Right ventricle myocardium superior (tissue), 1 donor: ENCODE results near the gene TRAF3. TPM values are rescaled to one million over a fixed set of nuclear protein-coding genes. Genes with fewer than 3 reads are reported as not detected.
A peak's percentile ranks its signal among the peaks of the same experiment; 100 is the strongest.
"Not testable (repeated sequence)": the region's sequence is repeated elsewhere in the genome, so short reads cannot be mapped to it uniquely, and the experiment has no call there.

Source experiments
- ATAC-seq: fragments of 200-7000 bp; cut with Tn5 transposase; one replicate; pipeline ENCODE4 v1.9.1; 2020; ENCODE audit warnings: mild to moderate bottlenecking; ENCODE audit not compliant: poor library complexity
- DNase-seq: peaks from one replicate; pipeline ENCODE4 v3.0.0-alpha.2; 2020
- intact Hi-C: fragments of 100-400 bp; cut with DNase I; formaldehyde crosslinking; loops from one replicate; pipeline ENCODE4 v1.11.2; 2022
- total RNA-seq: library from RNA; stranded (reverse); fragmentation: NEBNext Ultra II Directional; extraction: Animal tissue kit (Norgen Biotek cat#: 25700); gene quantifications from one replicate; pipeline ENCODE4 v1.2.1, GENCODE V29; 2021
- donor health status: DM: no; HTN: yes; CAD: no; lungs with severe emphysema.

The TRAF3 gene
- total RNA-seq, 1 donor from 2014 or later = 9.8 TPM

DNA sequence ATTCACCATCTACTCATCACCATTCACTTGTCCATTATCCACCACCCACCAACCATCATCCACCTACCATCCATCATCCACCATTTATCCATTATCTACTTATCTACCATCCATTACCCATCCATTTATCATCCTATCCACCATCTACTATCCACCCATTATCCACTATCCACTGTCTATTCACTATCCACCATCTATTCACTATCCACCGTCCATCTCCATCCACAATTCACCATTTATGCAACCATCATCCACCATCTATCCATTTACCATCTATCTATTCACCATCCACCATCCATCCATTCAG, 143.7 kb downstream of the TRAF3 start:
- intact Hi-C loops = loop anchor here (5.0 kb wide), 2 partner anchors 144 to 229 kb away; partner anchors contain the start of gene TRAF3
- DNase-seq (no peak), ATAC-seq (no peak)

DNA sequence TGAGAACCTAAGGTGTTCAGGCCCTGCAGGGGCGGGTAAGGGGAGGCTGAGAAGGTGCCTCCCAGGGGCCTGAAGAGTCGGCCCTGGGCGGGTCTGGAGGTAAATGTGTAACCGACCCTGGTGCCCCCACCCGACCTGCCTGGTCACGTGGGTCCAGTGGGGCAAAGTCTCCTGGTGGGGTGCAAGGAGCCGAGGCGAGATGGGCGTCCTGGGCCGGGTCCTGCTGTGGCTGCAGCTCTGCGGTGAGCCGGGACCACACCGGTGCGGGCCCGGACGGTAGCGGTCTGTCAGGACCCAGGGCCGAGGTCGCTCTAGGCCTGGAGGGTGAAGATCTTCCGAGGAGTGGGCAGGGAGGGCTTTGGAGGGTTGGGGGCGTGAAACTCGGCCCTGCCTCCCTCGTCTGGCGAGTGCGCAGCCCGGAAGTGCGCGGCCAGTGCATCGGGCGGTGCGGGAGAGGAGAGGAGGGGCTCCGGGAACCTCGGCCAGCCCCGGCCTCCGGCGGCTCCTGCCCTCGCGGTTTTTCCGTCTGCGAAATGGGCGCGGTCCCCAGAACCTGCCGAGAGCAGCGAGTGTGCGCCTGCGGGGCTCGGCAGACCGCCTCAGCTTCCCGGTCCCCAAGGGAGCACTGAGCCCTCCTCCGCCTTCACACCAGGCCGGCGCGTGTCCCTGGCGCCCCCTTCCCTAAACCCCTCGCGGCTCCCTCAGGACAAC, 145.4 kb downstream of the TRAF3 start, which contains the start of gene AMN:
Gene AMN (plus strand): TSS at position 174 of the 711 bp plus-strand sequence. CDS start 26 bp downstream, at position 200.
- DNase-seq = no peak
- ATAC-seq = peak; percentile 16
- intact Hi-C loops = loop anchor here (5.0 kb wide), 2 partner anchors 145 to 230 kb away; partner anchors contain the start of gene TRAF3

DNA sequence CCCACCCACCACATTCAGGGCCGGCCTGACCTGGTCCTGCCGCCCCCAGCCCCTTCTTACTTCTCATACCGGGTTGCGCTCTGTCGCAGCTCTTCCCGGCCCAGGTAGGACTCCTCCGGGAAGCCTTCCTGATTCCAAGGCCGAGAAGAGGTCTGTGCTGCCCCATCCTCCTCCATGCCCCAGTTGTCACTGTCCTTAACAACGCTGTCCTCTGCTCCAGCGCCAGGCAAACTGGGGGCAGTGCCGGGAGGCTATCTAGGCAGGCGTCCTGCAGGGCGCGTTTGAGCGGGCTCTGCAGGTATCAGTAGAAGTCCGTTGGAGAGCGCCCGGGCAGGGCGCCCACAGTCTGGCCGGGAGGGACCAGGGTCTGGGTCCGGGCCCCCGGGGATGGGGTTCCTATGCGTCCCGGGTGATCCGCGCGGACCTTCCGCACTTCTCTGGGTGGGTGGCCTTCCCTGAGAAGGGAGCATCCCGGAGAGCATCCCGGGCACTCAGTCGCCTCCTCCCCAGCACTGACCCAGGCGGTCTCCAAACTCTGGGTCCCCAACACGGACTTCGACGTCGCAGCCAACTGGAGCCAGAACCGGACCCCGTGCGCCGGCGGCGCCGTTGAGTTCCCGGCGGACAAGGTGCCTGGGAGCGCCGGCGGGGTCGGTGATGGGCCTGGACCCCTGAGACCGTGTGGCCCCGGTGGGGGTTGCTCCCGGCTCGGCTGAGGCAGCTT, 146.1 kb downstream of the TRAF3 start:
- DNase-seq (no peak), ATAC-seq (no peak)
- intact Hi-C loops = loop anchor here (5.0 kb wide), 2 partner anchors 146 to 231 kb away; partner anchors contain the start of gene TRAF3

DNA sequence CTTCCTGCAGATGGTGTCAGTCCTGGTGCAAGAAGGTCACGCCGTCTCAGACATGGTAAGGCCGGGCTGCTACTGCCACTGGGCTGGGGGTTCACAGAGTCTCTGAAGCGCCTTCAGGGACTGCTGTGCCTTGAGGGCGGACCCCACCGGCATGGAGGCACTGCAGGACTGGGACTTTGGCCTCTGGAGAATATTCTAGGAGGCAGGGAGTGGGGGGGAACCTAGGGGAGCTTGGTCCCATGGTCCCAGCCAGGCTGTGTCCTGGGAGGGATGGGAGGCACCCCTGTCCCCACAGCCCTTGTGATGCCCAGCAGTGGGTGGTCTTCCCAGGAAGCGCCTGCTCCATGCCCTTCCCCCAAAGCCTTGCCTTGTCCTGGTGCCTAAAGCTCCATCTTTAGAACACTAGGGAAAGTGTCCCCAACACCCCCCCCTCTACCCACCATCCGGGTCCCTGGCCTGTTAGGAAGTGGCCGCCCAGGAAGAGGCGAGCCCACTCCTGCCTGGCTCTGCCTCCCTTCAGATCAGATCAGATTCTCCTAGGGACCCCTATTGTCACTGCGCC, 146.8 kb downstream of the TRAF3 start:
- intact Hi-C loops = loop anchor here (5.0 kb wide), 2 partner anchors 147 to 232 kb away; partner anchors contain the start of gene TRAF3
- no peak for ATAC-seq
- no peak for DNase-seq

DNA sequence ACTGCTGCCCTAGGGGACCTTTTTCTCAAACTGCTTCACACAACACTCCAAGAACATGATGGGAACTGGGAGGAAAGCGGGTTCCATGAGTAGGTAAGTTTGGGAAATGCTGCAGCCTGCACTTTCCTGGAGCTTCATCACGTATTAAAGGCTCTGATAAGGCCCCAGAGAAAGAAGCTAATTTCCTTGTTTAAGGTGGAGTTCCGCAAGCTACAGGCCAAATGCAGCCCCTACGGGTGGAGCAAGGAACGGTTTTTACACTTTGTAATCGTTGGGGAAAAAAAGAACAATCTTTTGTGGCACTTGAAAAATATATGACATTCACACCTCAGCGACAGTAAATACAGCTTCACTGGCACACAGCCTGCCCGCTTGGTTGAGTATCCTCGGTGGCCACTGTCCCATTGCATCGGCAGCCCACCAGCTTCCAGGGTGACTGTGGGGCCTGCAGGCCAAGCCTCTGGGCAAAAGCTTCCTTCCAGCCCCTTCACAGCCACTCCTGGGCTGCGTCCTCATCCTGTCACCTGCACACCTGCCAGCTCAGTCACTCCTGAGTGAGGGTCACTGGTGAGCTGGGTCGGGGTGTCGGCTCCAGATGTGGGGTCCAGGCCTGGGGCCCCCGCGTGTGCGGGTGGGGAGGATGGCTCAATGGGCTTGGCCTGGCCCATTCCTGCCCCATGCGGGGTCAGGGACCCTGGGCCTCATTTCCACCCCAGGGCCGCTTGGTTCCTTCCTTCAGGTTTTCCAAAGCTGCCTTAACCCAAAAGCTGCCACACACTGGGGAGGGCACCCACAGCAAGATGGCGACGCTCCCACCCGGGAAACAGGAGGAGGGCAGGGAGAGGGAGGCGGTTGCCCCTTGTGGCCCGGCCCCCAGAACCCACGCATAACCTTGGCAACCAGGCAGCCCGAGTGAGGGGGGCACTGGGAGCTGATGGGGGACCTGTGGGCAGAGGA, 147.7 kb downstream of the TRAF3 start:
- ATAC-seq = no peak
- DNase-seq = peak; percentile 13
- intact Hi-C loops = loop anchor here (5.0 kb wide), 2 partner anchors 148 to 233 kb away; partner anchors contain the start of gene TRAF3

DNA sequence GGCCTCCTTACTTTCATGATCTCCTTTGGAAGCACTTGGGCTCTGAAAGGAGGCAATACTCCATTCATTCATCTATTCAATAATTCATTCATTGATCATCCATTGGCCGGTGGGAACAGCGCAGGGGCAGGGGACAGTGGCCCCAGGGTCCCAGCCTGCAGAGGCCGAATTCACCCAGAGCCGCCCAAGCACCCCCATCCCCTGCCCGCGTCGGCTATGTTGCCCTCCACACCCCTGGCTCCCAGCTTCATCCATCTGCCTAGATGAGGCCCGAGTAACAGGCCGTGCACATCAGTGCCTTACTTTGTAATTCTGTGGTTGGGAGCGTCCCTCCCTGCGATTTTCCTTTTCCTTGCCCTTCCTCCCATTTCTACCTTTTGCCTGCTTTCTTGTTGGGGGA, 148.4 kb downstream of the TRAF3 start:
- intact Hi-C loops = no loop called here
- DNase-seq (peak; percentile 4), ATAC-seq (no peak)

DNA sequence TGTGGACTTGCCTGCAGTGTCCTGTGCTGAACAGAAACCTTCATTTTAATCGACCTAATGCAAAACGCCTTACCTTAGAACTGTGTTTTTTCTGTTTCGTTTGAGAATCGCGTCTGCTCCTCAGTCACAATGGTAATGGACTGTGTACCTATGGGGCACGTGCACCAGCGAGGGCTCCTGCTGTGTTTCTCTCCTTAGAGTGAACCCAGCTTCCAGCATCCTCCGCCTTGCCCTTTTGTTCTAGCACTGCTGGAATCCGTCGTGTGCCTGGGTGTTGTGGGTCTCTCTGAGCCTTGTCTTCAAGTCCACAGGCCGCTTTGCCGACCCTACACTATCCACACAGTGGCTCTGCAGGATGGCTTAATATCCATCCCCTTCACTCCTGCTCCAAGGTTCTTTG, 148.9 kb downstream of the TRAF3 start:
- ATAC-seq = no peak
- intact Hi-C loops = no loop called here

DNA sequence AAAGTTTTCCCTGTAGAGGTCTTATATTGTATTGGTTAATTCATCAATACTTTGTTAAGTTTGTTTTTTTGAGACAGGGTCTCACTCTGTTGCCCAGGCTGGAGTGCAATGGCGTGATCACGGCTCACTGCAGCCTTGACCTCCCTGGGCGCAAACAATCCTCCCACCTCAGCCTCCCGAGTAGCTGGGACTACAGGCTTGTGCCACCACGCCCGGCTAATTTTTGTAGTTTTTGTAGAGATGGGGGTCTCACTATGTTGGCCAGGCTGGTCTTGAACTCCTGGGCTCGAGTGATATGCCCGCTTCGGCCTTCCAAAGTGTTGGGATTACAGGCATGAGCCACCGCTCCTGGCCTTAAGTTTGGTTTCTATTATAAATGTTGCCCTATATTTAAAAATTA, 149.6 kb downstream of the TRAF3 start:
- intact Hi-C loops, ATAC-seq: not testable (repeated sequence)
- peak; percentile 6 for DNase-seq

More for the DNA sequence above, 148.9 kb downstream of the TRAF3 start:
- peak; percentile 17 for DNase-seq

DNA sequence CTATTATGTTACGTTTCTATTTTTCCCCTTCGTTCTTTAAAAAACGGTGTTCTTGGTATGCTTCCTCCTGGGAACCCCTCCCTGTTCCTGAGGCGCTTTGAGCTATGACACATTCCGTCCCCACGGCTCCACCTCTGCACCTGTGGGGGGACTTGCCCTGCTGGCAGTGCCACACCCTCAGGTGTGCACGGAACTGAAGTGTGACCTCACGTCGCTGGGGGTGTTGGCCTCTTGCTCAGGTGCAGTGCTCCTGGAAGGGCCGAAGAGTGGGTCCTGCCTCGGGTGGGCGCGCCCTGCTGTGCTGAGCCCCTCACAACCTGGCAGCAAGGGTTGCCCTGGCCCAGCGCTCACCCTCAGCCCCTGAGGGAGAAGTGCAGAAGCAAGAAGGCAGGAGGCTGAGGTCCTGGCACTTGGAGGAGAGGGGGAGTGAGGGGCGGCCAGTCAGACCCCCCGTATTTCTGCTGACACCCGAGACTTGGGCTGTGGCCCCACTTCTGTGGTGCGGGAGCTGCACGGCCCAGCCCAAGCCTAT, 150.2 kb downstream of the TRAF3 start:
- DNase-seq (peak; percentile 28), ATAC-seq (no peak)
- intact Hi-C loops = no loop called here

DNA sequence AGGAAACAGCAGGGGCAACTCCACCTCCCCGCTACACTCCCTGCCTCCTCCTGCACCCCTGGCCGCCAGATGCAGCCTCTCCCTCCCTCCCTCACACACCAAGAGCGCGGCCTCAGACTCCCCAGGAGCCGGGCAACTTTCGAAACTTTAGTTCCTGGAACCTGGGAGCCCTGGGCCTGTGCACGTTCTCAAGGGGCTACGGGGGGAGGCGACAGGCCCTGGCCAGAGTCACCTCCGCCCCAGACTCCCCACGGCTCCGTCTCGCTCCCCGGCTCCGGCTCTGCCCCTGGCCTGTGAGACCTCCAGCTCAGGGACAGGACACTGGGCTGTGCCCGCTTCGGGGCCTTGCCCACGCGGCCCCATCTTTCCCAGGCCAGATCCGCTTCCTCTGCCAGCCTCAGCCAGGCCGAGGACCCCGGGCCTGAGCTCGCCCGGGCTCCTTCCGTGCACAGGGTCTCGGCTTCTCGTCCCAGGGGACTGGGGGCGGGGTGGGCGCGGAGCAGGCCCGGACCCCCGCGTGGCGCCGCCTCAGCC, 150.7 kb downstream of the TRAF3 start:
- DNase-seq (peak; percentile 36), ATAC-seq (peak; percentile 16)
- intact Hi-C loops = no loop called here

DNA sequence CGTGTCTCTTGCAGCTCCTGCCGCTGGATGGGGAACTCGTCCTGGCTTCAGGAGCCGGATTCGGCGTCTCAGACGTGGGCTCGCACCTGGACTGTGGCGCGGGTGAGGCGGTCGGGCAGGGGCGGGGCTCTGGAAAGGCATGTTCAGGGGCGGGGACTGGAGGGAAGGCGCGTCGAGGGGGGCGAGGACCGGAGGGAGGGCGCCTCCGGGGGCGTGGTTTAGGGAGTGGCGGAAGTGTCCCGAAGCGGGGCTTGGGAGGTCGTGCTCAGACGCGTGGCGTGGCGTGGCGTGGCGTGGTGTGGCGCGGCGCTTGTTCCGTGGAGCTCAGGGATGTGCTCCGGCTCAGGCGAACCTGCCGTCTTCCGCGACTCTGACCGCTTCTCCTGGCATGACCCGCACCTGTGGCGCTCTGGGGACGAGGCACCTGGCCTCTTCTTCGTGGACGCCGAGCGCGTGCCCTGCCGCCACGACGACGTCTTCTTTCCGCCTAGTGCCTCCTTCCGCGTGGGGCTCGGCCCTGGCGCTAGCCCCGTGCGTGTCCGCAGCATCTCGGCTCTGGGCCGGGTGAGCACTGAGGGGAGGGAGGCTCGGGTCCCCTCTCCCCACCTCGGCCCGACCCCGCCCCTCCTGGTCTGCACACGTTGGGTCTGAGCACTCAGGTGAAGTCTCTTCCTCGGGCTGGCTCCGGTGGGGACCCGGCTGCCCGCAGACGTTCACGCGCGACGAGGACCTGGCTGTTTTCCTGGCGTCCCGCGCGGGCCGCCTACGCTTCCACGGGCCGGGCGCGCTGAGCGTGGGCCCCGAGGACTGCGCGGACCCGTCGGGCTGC, 151.4 kb downstream of the TRAF3 start:
- ATAC-seq = peak; percentile 71
- DNase-seq = peak; percentile 72
- intact Hi-C loops = no loop called here

DNA sequence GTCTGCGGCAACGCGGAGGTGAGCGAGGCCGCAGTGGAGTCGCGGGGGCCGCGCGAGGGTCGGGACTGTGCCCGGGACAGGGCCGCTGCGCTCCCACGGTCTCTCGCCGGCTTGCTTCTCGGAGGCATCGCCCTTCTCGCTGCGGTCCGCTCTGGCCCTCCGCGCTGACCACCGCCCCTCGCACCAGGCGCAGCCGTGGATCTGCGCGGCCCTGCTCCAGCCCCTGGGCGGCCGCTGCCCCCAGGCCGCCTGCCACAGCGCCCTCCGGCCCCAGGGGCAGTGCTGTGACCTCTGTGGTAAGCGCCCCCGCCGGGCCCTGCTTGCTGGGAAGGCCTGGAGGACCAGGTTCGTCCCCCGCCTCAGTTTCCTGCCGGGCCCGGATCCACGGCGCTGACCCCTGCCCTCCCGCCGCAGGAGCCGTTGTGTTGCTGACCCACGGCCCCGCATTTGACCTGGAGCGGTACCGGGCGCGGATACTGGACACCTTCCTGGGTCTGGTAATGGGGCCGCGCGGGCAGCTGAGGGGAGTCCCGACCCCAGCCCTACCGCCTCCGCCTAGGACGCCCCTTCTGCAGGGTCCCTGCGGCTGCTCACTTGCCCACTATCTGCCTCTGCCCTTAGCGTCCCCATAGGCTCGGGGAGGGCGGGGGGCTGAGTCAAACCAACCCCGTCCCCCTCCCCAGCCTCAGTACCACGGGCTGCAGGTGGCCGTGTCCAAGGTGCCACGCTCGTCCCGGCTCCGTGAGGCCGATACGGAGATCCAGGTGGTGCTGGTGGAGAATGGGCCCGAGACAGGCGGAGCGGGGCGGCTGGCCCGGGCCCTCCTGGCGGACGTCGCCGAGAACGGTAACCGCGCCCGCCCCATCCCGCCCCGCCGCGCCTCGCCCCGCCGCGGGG, 152.2 kb downstream of the TRAF3 start:
- intact Hi-C loops = no loop called here
- DNase-seq = peak; percentile 39
- ATAC-seq = peak; percentile 21

DNA sequence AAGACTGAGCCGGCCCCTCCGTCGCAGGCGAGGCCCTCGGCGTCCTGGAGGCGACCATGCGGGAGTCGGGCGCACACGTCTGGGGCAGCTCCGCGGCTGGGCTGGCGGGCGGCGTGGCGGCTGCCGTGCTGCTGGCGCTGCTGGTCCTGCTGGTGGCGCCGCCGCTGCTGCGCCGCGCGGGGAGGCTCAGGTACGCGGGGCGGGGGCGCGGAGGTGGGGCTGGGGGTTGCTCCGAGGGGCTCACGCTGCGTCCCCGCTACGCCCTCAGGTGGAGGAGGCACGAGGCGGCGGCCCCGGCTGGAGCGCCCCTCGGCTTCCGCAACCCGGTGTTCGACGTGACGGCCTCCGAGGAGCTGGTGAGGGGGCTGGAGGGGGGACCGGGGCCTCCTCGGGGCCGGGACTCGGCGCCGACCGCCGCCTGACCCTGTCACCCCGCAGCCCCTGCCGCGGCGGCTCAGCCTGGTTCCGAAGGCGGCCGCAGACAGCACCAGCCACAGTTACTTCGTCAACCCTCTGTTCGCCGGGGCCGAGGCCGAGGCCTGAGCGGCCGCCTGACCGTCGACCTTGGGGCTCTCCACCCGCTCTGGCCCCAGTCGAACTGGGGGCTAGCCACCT, 153.0 kb downstream of the TRAF3 start:
- DNase-seq = peak; percentile 22

DNA sequence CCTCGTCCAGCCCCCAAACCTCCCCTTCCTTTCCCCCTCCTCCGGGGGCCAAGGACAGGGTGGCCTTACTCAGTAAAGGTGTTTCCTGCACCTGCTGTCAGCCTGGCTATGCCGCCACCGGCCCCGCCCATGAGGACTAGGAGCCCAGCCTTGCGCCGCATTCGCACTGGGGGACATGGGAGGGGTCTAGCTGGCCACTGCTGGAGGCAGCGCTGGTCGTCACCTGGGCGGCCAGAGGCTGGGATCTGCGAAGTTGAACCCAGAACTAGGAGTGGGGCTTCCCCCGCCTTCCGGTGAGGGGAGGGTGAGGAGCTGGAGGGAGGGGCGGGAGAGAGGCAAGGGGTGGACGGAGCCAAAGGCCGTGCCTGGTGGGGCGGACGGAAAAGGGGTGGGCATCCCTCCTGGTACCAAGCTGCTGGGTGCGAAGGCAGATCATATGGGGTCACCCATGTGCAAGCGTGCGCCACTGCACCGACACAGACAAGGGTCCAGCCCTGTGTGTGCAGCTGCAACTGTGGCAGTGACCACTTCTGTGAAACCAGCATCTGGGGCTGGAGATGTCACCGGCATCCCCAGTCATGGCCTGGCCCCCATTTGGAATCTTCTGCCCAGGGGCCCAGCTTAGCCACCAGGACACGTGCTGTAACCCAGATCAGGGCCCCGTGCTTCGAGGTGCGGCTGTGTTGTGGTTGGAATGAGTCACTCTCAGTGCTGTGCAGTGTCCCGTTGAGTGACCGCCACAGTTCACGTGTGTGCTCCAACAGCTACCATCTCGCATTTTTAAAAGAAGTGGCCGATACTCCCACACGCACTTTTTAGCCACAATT, 153.7 kb downstream of the TRAF3 start:
- ATAC-seq = no peak
- peak; percentile 40 for DNase-seq
- intact Hi-C loops = no loop called here

More for the DNA sequence above, 153.0 kb downstream of the TRAF3 start:
- intact Hi-C loops = no loop called here
- ATAC-seq = peak; percentile 10
